Stimulated activated CD4-positive, alpha-beta T cell treated with anti-CD3 and anti-CD28 coated beads, TNF-alpha, amount 100 ng/mL, for 24 hours (primary cell): ENCODE measurements around the gene DYNLL2.
A peak's percentile ranks its signal among the peaks of the same experiment; 100 is the strongest.
"Not testable (repeated sequence)": the region's sequence is repeated elsewhere in the genome, so short reads cannot be mapped to it uniquely, and the experiment has no call there.

ENCODE experiments used
- DNase-seq, 3 experiments: peaks; one replicate each; pipeline ENCODE4 v3.0.0-alpha.2; 2020; ENCODE audit warnings: low read depth in 3 of 3

Gene DYNLL2

DNA sequence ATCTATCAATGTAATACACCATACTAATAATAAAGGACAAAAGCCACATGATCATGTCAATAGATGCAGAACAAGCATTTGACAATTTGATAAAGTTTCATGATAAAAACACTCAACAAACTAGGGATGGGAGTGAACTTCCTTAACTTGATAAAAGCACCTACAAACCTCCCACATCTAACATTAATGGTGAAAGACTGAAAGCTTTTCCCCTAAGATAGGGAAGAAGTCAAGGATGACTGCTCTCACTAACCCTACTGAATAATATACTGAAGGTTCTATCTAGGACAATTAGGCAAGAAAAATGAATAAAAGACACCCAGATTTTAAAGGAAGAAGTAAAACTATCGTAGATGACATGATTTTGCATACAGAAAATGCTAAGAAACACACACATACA lies 10.4 kb upstream of the DYNLL2 start:
- DNase-seq = no peak

DNA sequence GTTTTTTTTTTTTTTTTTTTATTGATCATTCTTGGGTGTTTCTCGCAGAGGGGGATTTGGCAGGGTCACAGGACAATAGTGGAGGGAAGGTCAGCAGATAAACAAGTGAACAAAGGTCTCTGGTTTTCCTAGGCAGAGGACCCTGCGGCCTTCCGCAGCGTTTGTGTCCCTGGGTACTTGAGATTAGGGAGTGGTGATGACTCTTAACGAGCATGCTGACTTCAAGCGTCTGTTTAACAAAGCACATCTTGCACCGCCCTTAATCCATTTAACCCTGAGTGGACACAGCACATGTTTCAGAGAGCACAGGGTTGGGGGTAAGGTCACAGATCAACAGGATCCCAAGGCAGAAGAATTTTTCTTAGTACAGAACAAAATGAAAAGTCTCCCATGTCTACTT lies 10.0 kb upstream of the DYNLL2 start:
- DNase-seq = not testable (repeated sequence)

DNA sequence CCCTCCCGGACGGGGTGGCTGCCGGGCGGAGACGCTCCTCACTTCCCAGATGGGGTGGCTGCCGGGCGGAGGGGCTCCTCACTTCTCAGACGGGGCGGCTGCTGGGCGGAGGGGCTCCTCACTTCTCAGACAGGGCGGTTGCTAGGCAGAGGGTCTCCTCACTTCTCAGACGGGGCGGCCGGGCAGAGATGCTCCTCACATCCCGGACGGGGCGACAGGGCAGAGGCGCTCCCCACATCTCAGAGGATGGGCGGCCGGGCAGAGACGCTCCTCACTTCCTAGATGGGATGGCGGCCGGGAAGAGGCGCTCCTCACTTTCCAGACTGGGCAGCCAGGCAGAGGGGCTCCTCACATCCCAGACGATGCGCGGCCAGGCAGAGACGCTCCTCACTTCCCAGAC lies 8.8 kb upstream of the DYNLL2 start:
- not testable (repeated sequence) for DNase-seq

DNA sequence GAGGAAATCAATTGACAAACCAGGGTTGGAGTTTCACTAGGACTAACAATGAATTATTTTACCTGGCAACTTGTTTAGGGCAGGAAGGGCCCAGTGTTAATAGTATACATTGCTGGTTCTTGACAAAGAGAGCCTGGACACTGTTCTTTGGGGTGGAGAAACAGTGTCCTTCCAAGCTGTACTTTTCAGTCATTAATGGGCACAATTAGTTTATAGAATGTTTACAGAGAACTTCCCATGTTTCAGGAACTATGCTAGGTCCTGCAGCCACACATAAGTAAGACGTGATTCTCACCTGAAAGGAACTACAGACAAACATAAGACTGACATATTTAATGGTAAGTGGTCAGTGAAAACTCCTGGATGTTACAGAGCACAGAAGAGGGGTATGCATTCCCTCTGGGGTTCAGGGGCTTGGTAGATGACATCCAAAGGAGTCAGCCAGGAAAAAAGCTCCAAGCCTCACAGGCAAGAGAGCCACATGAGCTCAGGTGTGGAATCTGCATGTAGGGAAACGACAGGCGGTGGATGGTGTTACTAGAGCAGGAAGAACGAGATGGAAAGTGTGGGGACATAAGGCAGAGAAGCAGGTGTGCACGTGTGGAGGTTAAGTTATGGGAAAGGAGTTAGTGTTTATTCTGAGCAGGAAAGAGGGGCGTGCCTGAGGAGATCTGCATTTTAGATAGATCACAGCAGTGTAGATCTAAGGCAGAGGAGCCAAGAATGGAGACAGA lies 3.8 kb upstream of the DYNLL2 start:
- no peak for DNase-seq

DNA sequence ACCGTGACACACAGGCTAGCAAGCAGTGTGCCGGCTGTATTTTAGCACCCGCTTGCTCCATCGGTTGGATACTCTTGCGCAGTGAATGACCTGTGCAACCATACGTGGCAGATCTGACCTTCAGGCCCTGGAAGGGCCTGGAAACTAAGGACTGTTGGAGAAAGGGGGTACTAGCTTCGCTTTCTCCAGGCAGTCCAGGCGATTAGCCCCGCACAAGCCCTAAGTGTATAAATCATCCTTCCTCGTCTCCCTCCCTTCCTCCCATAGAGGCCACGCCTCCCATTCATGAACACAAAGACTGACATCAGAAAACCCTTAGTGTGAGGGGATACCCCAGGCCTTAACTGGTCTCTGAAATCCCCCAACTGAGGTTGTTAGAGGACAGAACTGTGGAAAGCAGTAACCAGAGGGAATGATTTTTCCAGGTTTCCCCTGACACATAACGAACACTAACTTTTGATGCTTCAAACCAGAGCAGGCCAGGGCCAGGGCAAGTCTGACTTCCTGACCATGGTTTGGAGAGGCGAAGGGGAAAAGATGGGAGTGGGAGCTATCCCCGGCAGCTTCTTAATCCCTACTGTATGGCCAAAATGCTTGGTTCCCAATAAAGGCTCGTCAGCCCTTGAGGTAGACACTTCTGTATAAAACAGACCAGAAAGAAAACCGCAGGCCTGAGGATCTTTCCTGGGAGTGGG lies 1.4 kb upstream of the DYNLL2 start:
- no peak for DNase-seq

DNA sequence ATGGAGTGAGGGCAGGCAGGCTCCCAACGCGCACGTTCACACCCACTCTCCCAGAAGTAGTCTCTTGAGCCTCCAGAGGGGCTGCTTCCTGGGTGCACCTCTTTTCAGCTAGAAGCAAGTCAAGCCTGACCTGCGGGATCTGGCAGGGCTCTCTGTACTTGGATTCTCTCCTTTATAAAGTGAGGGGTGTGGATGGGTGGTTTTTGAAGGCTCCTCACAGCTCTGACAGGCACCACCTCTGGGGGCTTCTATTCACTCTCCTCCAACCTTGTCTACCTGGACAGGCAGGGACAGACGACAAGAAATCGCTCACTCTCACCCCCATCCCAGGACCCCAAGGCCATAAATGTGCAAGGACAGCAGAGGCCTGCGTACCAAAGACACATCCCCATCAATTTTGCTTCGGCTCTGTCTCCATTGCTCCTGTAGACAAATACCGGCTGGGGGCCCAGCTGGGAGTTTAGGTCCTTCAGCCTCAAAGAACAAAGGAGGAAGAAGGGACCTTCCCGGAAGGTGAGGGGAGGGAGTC lies 814 bp upstream of the DYNLL2 start:
- no peak for DNase-seq

DNA sequence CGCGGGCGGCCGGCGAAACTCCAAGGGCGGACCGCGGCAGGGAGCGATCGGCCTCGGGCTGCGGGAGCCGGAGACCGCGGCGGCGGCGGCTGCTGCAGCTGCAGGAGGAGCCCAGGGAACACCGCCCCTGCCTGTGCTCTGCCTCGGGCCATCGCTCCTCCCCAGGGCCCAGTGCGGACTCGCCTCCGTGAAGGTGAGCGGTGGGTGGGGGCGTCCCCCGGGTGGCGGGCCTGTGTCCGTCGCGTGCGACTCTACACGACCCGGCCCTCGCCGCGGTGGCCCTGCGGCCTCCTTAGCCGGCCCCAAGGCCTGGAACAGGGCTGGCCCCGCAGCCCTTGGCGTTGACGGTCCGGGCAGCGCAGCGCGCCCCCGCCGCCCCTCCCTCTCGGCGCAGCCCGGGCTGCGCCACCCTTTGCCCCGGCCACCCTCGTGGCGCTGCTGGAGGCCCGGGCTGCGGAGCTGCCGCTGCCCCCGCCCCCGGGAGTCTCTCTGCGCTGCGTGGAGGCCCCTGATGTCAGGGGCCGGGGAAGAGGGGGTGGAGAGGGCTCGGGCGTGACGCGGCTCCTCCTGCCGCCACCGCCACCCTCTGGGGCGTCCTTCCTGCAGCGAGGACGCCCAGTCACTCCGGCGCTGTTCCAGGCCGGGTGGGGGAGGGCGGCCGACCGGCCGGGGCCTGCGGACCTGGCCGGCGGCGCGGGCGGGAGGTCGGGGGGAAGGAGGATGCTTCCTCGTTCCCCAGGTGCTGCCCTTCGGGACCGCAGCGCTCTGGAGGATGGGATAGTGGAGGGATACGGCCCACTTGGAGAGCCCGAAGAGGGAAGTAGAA lies 485 bp downstream of the DYNLL2 start:
- DNase-seq = peak; percentile 16 to 62 (median 34)

DNA sequence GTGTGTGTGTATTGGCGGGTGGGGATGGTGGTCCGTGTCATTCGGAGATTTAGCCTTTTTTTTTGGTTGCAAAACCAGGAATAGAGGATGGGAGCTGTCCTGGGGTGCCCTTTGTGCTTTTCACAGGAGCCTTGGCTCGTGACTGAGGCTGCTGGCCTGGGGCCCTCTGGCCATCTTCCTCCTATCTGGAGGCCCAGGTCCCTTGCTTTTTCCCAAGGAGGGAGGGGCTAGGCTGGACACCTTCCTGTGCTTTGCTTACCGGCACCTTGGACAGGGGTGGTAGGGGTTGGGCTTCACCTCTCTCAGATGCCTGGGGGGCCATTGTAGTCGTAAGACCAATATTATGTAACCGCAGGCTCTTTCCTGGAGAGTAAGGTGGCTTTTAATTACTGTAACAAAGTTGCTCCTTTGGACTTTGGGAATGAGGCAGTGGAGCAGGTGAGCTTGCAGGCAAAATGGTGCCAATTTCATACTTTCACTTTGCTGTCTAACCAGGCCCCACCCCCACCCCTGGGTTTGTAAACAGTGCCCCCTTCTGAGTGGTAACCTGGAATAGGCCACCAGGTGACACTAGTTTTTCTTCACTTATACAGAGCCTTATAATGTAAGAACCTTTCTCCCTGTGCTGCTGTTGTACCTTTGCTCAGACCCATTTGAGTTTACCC lies 1.2 kb downstream of the DYNLL2 start:
- peak in 2 of 3 experiments; percentile 22 to 29 for DNase-seq

DNA sequence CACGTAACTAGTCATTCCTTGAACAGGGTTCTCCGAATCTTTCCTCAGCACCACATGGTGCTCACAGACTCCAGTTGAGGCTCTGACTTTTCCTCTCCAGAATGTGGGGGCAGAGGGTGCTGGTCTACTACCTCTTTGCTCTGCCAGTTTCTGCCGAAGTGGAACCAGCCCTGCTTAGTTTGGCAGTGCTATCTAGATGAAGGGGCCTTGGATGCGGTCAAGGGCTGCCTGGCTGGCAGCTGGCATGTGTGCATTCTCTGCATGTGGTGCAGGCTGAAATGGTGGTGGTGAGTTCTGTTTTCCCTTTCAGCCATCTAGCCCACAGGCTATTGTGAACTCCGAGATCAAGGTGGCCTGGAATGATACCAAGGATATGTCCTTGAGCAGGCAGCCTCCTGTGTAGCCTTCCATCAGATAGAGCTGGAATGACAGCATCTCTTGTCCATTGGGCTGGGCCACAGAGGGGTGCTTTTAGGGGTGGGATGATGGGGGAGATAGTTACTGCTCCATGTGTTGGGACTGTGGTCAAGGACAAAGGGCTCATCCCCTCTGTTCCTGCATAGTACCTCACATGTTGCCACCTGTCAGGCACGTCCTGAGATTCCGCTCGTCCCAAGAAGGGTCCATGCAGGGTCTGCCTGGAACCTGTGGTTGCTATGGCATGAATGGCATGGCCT lies 2.0 kb downstream of the DYNLL2 start:
- no peak for DNase-seq

DNA sequence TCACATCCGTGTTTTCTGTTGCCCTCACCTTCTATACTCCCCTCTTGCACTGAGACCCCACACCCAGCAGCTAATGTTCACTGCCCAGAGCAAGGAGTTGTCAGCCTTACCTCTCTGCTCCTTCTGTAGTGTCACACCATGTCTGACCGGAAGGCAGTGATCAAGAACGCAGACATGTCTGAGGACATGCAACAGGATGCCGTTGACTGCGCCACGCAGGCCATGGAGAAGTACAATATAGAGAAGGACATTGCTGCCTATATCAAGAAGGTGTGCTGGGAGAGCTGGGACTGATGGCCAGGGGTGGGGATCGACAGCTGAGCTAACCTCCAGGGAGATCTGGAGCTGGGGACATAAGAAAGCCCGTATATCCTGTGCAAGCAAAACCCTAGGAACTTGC lies 3.7 kb downstream of the DYNLL2 start:
- no peak for DNase-seq

DNA sequence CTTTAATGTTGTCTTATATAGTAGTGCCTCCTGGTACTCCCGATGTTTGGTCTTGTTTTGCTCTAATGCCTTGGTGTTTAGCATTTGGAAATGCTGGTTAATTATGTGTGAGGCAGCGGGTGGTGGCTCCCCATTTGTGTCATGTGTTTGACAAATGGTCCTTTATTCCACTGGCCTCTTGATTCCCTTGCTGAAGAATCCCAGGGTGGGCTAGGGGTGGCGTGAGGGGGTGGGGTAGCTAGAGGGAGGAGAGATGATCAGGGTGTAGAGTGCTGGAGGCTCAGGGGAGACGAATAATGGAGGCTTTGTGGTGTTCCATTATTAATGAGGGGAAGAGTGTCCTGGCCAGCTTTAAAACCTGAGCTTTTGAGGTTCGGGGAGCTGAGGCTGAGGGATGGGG lies 5.4 kb downstream of the DYNLL2 start:
- DNase-seq = no peak

DNA sequence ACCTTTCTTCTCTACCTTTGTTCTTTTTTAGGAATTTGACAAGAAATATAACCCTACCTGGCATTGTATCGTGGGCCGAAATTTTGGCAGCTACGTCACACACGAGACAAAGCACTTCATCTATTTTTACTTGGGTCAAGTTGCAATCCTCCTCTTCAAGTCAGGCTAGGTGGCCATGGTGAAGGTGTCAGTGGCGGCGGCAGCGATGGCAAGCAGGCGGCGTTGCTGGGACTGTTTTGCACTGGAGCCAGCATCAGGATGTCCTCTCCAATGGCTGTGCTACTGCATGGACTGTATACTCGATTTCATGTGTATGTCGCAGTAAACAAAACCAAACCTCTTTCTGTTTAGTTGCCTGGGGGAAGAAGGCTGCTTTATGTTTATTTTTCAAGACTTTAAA lies 5.9 kb downstream of the DYNLL2 start:
- no peak for DNase-seq

DNA sequence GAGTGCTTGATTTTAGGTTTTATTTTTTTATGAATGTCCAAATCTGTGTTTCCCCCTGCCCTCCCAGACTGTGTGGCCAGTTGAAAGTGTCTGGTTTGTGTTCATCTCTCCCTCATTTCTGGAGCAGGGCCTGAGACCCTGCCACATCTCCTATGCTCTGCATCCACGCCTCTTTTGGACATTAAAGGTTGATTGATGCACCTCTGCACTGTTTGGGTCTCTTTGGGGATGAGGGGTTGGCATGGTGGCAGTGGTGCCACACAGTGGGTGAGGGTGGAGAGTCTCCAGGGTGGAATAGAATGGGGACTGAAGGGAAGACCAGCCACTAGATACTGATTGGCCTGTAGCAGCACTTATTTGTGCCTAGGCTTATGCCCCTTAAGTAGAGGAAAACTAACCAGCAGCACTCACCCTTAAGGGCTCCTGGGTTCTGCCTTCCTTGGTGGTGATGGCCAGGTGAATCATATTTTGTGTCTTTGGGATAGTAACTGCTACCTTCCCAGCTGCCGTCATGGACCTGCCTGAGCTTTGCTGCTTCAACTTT lies 7.9 kb downstream of the DYNLL2 start:
- no peak for DNase-seq

DNA sequence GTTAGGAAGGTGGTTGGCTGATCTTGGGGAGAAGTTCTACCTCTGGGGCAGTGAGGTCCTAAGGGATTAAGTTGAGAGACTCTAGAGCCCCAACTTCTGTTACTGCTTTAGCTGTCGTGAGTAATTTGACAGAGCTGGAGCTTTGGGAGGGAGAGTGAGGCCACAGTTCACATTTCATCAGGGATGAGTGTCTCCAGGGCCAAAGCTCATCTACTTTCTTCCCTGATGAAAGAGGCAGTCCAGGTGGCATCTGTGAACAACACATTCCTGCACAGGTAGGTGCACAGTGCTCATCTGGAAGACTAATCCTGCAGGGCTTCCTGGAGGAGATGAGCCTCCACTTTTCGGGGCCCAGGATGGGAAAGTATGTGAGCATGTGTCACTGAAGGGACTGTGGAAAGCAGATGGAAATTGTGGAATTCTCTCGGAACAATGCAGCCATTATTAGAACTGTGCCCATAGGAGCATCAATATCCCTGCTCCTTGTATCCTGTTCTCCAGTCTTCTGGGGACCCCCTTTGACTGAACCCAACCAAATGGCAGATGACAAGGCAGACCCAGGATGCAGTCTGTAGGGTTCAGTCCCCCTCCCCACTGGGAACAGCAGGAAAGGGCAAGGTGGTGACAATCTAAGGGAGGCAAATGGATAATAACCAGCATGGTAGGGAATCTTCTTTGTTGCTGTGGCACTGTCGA lies 9.0 kb downstream of the DYNLL2 start:
- DNase-seq = no peak

DNA sequence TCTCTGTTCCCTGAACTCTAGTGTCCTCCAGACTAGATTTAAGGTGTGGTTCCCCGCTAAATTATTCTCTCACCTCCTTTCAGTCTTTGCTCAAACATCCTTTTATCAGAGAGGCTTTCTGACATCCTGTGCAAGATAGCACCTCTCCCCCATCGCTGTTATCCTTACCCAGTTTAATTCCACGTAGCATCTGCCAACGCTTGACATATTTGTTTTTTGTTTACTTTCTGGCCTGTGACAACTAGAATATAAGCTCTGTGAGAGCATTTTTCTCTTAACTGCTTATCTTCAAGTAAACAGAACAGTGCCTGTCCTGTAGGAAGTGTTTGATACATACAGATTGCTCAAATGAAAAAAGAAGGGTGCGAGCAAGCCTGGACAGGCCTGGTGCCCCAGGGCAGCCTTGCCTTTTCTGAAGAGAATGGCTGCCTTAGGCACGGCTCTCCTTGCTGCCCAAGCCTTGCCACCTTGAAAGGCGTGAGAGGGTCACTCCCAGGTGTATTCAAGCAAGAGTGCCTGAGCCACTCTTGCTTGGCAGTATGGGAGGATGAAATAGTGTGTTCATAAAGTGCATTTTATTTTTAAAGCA lies 9.7 kb downstream of the DYNLL2 start:
- DNase-seq = no peak

DNA sequence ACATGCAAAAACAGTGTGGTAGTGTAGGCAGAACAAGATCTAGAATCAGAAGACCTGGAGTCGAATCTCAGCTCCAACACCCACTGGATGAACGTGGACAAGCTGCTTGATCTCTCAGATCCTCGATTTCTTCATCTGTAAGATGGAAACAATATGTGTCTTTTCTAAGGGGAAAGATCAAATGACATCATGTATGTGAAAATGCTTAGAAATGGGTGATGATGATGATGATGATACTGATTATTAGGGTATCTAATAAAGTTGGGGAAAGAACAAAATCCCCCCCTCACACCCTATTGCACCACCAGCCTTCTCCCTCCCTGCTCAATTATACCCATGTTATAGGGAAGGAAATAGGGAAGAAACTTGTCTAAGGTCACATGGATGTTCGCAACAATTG lies 10.9 kb downstream of the DYNLL2 start:
- DNase-seq = no peak

DNA sequence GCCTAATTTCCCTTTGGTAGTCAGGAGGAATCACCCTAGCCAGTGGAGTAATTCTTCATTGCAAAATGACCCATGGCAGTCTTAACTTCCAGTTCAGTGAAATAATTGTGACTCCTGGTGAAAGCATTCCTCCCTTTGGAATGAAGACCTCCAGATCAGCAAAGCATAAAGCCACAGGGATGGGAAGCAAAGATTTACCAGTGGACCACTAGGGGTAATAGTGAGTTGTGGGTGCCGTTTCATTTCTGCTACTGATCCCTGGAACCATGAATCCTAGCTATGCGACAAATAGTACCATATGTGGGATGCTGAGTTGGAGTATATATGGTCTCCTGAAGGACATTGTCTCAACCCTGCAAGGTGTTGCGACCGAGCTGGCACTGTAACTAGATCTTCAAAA lies 13.7 kb downstream of the DYNLL2 start:
- no peak for DNase-seq

DNA sequence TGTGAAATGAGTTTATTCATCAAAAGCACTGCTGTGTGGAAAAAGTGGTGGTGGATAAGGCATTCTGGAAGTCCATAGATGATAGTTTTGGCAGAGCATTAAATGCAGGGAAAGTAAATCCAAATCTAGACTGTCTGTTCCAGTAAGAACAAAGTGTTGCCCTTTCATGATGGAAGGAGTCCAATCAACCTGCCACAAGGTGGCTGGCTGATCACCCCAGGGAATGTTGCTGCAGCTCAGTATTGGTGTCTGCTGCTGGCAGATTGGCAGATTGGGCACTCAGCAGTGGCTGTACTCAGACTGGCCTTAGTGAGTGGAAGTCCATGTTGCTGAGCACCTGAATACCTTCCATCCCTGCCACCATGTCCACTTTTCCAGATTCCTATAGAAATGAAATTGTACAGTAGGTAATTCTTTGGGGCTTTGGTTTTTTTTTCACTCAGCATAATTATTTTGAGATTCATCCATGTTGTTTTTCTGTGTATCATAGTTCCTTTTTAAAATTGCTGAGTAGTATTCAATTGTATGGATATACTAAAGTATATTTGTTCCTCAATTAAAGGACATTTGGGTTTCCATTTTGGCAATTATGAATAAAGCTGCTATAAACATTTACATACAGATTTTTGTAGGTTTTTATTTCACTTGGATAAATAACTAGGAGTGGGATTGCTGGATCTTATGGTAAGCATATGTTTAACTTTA lies 14.3 kb downstream of the DYNLL2 start:
- DNase-seq = no peak

DNA sequence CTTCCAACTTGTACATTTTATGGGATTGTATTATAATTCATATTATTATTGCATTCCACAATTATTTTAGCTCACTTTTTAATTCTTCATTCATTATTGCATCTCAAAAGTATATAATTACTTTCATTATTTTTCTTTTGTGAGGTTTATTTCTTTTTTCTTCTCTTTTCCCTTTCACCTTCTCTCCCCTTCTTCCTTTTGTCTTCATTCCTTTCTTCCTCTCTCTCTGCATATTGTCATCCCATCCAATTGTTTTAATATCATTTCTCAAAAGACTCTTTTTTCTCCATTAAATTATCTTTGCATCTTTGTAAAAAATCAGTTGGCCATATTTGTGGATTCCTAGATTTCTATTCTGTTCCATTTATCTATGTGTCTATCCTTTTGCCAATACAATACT lies 17.3 kb downstream of the DYNLL2 start:
- no peak for DNase-seq
